Measurements from ENCODE around the gene CCDC82. TPM values are rescaled to one million over a fixed set of nuclear protein-coding genes. Genes with fewer than 3 reads are reported as not detected.

The CCDC82 gene
- total RNA-seq, 2 donors from 2014 or later: 18.9 to 44.8 TPM

DNA sequence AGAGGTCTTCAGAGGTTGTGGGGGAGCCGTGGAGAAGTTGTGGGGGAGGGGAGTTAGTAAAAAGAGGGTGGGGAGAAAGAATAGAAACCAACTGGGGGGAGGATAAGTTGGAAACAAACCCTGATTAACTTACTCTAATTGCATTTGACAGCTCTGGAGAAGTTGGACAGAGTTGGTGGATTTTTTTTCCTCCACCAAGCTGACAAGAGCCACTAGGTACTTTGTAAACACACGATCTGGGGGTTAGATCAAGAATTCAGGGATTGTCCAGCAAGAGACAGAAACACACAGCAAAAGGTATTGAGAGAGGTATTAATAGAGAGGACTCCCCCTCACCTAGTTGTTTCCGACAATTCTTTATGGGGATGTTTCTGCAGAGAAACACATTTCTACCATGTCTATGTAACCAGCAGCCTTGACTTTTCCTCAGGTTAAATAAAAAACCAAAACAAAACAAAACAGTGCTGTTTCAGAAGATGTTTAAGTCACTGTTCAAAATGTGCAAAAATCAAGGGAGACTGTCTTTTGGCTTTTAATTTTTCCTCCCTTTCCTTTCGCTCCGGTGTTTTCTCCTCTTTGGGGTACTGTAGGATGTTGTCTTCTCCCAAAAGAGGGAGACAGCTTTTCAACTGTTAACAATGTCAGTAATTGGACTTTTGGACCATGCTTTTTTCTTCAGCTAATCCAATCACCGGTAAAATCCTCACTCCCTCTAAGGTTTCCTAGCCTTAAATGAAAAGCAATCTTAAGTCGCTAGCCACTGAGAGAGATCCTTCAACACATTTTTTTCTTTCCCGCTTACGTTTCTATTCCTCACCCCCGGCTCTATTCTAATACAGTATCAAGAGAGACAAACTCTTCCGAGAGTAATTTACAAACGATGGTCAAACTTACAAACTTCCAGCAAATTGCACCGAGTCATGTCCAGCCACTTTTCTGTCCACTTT, 47.4 kb downstream of the CCDC82 start:
- Histone ChIP-seq H3K27ac (peak overlapping the region; percentile 26 to 87 (median 68)), H3K36me3 (replicated peaks in 1 of 2; ENCODE audit: insufficient read depth in 1 of 2, low read depth in 2 of 2) (no peaks in the 10 kb centered on the region), H3K4me3 (peak overlapping the region; percentile 27 to 71), H3K27me3 (no peaks in the 10 kb centered on the region), H3K9me3 (no peaks in the 10 kb centered on the region), H3K4me1 (peaks cover 37% of the 10 kb centered on the region)
- DNase-seq (no peak), ATAC-seq (peak; percentile 7)
- no peak for TF ChIP-seq POLR2A (IDR thresholded peaks at IDR 0.05)
- TF ChIP-seq, protein P1, sequence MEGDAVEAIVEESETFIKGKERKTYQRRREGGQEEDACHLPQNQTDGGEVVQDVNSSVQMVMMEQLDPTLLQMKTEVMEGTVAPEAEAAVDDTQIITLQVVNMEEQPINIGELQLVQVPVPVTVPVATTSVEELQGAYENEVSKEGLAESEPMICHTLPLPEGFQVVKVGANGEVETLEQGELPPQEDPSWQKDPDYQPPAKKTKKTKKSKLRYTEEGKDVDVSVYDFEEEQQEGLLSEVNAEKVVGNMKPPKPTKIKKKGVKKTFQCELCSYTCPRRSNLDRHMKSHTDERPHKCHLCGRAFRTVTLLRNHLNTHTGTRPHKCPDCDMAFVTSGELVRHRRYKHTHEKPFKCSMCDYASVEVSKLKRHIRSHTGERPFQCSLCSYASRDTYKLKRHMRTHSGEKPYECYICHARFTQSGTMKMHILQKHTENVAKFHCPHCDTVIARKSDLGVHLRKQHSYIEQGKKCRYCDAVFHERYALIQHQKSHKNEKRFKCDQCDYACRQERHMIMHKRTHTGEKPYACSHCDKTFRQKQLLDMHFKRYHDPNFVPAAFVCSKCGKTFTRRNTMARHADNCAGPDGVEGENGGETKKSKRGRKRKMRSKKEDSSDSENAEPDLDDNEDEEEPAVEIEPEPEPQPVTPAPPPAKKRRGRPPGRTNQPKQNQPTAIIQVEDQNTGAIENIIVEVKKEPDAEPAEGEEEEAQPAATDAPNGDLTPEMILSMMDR (IDR thresholded peaks at IDR 0.05): no peak
- WGBS, 2 donors: 3% methylated on average over 13 of the region's 13 CpGs
- intact Hi-C loops (cut with DNase I): no loop called here

DNA sequence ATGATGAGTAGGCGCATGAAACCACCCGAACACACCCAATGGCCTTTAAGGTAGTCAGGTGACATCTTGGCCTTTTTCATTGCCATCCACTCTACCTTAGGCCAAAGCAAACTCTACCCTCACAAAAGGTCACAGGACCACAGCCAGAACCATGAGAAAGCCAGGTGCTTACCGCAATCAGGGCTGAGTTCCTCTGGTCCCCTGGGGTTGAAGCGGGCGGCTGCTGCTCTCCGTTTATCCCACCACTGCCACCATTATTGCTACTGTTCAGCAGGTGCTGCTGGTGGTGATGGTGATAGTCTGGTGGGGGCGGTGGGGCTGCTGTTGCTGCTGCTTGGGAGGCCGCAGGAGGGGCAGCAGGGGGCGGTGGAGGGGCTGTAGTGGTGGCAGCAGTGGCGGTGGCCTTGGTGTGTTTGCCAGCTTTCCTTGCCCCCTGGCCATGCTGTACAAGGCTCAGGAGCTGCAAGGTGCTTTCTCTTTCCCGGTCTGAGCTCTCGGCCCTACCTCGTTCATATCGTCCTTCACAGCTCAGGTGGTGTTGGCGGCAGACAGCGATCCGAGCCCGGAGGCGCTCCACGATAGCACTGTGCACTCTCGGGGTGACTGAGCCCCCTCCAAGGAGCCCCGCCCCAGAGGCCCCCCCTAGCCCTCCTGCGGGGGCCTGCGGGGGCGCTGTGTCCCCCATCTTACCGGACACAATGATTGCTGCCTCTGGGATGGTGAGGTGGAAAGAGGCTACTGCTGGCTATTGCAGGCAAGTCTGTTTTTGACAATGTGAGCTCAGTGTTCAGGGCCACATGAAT, 48.3 kb downstream of the CCDC82 start:
- Histone ChIP-seq H3K4me1 (peaks cover 37% of the 10 kb centered on the region), H3K27ac (peak overlapping the region; percentile 26 to 87 (median 68)), H3K36me3 (replicated peaks in 1 of 2; ENCODE audit: insufficient read depth in 1 of 2, low read depth in 2 of 2) (no peaks in the 10 kb centered on the region), H3K4me3 (peak overlapping the region in 1 of 2 donors; percentile 3), H3K27me3 (no peaks in the 10 kb centered on the region), H3K9me3 (no peaks in the 10 kb centered on the region)
- DNase-seq (peak; percentile 33 to 51 (median 34)), ATAC-seq (peak; percentile 25)
- peak in 2 of 3 donors; percentile 33 to 41 for TF ChIP-seq POLR2A (IDR thresholded peaks at IDR 0.05)
- TF ChIP-seq, protein P1 (IDR thresholded peaks at IDR 0.05): peak in 5 of 7 experiments; percentile 17 to 44 (median 34)
- intact Hi-C loops (cut with DNase I): no loop called here
- 19 to 36% methylated on average over 13 to 26 of the region's 26 CpGs for WGBS, 2 donors

DNA sequence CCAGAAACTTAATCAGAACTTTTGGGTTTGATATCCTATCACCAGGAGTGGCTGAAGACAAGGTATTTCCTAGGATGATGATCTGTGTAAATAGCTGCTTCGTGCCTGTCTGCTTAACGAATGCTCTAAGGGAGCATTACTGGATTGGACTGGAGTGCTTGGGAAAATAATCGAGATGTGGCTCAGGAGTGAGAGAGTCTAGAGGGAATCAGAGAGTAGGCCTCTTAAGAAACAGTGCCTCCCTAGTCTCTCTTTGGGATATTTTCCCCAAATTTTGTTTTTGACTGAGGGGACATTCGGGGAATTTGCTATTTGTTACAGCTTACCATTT, 49.2 kb downstream of the CCDC82 start:
- Histone ChIP-seq H3K4me1 (peaks cover 37% of the 10 kb centered on the region), H3K27ac (peak overlapping the region in 3 of 4 donors; percentile 61 to 87 (median 76)), H3K27me3 (no peaks in the 10 kb centered on the region), H3K36me3 (replicated peaks in 1 of 2; ENCODE audit: insufficient read depth in 1 of 2, low read depth in 2 of 2) (no peaks in the 10 kb centered on the region), H3K9me3 (no peaks in the 10 kb centered on the region), H3K4me3 (no peak overlapping the region)
- WGBS, 2 donors: 56 to 62% methylated on average over 4 of the region's 4 CpGs
- intact Hi-C loops (cut with DNase I): no loop called here
- TF ChIP-seq, protein P1 (IDR thresholded peaks at IDR 0.05): no peak
- no peak for TF ChIP-seq POLR2A (IDR thresholded peaks at IDR 0.05)
- ATAC-seq: no peak
- DNase-seq: no peak

DNA sequence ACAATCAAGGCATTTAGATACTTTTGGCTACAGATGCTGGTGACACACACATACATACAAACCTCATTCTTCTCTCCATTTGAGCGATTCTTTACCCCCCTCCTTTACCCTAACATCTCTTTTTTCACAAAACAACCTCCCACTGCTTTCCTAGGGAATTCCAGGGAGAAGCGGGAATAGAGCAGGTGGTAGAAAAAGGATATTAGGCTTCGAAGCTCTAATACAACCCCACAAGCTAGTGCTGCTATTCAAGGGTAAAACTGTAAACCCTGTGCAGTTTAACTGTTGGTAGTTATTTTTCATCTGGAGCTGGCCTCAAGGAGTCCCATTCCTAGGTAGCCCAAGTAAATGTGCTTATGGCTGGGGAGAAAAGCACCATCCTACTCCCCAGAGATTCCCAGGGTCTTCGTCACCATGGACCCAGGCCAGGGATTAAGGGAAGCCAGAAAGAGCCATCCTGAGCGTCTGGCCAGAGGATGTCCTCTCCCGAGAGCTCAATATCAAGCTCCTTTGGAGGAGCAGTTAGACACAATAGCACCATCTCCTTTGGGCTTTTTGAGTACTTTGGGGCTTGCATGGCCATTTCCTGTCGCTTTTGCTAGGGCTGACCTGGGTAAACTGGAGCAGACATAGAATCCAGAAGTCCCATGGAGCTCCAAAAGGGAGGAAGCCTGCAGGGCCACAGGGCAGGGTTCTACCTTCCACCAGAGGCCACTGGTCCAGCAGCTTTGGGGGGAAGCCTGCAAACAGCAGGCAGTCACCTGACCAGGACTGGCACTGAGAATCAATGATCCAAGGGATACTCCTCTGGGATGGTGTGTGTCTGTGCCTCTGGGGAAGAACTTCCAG, 49.8 kb downstream of the CCDC82 start:
- H3K36me3 ChIP-seq (replicated peaks in 1 of 2; ENCODE audit: insufficient read depth in 1 of 2, low read depth in 2 of 2): no peaks in the 10 kb centered on the region
- no peak overlapping the region for H3K4me3 ChIP-seq
- H3K27me3 ChIP-seq: no peaks in the 10 kb centered on the region
- H3K9me3 ChIP-seq: no peaks in the 10 kb centered on the region
- intact Hi-C loops (cut with DNase I): loop anchor here (10.0 kb wide), 1 partner anchor 55 kb away; no protein-coding TSS in a partner anchor
- peak overlapping the region; percentile 46 to 87 (median 68) for H3K27ac ChIP-seq
- TF ChIP-seq POLR2A (IDR thresholded peaks at IDR 0.05): no peak
- TF ChIP-seq, protein P1 (IDR thresholded peaks at IDR 0.05): no peak
- 59 to 66% methylated on average over 5 to 7 of the region's 7 CpGs for WGBS, 2 donors
- H3K4me1 ChIP-seq: peaks cover 37% of the 10 kb centered on the region
- DNase-seq (no peak), ATAC-seq (no peak)

All from body of pancreas (tissue), 4 donors.